LHCN-M2 (cell line): Measurements from ENCODE around the gene CLBA1. TPM values are rescaled to one million over a fixed set of nuclear protein-coding genes. Genes with fewer than 3 reads are reported as not detected.
A peak's percentile ranks its signal among the peaks of the same experiment; 100 is the strongest.

ENCODE experiments used
- DNase-seq: peaks from one replicate; pipeline ENCODE4 v3.0.0-alpha.2; 2012; ENCODE audit warnings: low read depth
- total RNA-seq: library from RNA; depleted of rRNA; stranded (reverse); fragments of >200 nt; gene quantifications from 2 replicates; pipeline ENCODE4 v1.2.3, GENCODE V29; 2014

Gene CLBA1
- total RNA-seq, 1 experiment from 2014 or later = 10.8 TPM

DNA sequence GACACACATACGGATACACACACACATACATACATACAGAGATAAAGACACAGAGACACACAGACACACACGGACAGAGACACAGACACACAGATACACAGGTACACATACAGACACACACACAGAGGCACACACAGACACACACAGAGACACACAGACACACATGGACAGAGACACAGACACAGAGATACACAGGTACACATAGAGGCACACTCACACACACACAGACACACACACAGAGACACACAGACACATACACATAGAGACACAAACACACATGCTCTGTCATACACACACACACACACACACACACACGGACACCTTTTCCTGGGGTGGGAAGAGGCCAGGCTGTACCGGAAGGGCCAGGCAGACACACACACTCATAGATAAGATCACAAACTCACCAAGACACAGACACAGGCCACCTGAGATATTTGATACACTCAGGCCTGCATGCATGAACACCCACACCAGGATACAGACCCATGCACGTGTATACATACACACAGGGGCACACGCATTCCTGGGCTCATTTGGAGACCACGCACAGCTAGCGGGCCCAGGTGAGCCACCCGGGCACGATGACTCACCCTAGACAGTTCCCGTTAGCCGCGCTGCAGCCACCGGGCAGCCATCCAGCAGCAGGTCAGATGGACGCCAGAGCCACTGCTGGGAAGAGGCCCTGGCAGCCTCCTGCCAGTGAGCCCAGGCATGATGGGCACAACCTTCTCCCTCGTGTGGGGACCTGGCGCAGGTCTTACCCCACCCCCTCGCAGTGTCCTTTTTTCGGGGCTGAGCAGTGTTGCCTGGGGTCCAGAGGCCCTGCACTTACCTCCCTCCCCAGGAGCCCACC is 5.6 kb upstream of the CLBA1 start:
- DNase-seq = no peak

DNA sequence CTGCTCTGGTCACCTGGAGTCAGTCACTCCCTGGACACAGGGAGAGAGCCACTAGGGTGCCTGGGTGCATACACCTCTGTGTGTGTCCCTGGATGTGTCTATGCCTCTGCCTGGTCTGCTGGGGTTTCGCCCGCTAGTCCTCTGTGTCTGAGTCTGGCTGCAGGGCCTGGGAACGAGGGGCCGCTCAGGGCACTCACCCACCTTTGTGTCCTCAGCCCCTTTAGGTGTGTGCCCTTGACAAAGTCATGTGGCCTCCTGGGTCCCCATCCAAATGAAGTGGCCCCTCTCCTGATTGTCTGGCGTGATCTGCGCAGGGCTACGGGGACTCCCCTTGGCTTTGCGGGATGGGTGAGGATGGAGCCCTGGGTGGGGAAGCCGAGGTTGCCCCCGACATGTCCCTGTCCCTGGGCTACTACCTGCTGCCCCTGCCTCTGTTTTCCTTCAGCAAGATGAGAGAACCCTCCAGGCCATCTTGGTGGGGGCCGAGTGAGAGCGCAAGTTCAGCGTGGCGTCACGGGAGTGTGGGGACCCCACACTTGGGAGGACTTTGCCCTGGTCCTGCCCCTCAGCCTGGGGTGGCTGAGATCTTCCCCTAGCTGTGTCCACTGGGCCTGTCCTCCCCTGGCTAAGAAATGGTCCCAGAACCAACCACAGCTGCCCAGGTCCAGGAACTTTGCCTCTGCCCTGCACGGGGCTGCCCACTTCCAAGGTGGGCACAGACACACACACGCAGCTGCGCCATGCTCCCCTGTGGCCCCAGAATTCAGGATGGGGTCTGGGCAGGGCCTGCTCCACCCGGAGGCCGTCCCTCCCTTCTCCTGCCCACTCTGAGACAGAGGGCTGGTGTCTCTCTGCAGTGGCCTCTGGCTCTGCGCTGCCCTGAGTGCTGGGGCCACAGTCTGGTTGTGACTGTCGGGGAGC is 4.7 kb upstream of the CLBA1 start:
- DNase-seq = no peak

DNA sequence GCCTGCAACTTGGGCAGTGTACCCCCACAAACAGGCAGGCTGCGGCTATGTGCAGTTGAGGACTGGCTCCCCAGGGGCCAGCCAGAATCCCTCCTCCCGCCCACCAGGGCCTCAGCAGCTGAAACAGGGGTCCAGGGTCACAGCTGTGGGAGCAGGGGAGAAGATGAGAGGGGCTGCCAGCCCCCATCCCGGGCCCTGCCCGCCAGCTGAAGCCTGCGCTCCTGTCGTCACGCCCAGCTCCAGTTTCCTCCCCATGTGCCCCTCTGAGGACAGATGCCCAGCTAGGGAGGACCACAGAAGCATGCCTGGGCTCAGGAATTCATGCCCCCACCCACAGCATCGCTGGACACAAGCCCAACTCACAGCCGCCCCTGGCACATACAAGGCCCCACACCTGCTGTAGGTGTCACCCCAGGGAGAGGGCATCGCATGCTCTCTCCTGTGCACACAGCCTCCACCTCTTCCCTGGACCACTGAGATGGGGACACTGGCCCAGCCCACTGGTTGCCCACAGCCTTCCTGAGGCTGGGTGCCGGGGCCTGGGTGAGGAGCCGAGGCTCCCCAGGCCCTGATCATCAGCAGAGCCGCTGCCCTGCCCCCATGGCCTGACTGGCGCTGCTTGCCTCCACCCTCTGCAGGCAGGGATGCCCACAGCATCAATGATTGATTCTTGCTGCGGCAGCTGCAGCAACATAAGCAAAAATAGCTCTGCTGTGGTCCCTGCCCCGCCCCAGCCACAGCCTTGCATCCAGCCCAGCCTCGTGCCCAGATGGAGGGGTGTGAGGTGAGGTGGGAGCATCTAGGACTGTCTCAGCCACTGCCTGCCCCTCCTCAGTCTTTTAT is 3.7 kb upstream of the CLBA1 start:
- DNase-seq = peak; percentile 66

DNA sequence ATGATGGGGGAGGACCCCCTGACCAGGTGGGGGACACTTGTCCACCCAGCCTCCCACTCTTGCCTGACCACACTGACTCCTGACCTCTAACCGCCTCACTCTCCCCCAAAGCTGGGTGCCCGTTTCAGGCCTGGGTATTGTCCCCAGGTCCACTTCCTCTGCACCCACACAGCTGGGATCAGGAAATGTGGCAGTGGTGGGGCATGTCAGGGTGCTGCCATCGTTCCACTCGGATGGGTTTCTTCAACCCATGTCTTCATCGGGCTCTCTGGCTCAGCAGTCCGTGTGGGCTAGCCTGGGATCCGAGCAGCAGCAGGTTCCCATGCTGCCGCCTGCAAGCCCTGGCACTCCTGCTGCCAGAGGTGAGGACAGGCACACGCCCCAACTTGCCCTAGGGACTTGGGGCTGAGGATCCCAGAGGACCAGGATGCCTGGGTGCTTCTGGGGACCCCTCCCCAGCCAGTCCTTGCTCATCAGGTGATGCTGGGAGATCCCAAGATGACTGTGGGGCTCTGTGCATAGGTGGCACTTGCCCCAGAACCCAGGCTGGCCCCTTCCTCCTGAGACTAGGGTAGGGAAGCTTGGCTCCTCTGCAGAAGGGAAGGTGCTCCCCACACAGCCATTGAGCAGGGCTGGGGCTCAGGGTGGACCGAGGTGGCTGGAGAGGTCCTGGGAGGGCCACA is 2.9 kb upstream of the CLBA1 start:
- DNase-seq = no peak

DNA sequence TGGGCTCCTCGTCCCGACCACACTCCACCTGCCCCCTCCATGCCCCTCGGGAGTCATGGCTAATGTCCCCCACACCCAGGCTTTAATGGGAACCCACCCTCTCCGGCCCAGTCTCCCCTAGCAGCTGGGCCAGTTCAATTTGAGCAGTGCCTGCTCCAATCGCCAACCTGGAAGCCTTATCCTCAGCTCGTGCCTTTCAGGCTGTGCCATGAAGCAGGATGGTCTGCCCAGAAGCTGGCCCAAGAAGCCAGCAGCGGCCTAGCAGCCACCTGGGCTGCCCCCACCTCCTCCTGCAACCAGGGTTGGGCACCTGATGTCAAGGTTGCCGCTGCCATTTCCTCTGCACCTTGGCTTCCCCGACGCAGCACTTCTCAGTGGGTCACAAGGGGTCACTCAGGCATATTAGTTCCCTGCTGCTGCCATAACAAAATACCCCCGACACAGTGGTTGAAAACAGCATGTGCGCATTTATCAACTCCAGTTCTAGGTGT is 2.3 kb upstream of the CLBA1 start:
- DNase-seq = no peak

DNA sequence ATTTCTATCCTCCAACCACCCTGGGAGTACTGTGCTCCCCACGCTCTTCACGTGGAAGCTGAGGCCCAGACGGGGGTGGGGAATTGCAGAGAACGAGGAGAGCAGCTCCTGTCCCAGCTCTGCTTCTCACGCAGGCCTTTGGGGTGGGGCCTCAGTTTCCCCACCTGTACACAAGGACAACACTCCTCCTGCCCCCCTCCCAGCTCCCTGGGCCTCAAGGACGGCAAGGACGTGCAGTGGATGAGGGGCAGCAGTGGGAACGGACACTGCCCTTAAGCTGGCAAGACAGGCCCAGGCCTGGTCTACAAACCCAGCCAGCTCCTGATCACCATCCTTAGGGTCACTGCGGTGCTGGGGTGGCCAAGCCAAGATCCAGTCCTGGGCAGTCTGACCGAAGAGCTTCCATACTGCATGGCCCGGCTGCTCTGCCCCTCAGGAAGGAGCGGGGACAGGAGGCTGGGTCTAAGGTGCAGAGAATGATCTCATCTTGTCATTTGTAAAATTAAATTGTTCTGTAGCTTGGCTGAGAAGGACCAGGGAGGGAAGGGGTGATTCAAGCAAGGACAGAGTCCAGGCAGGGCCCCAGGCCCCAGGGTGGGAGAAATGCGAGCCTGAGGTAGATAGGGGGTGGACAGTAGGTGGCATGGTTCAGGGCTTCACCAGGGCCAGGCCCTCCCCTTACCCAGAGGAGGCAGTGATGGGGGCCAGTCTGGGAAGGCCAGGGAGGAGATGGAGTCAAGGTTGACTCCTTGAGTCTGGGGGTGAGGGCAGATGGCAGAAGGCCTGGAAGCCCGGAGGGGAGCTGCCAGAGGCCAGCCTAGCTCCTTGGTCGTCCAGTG is 1.3 kb upstream of the CLBA1 start:
- no peak for DNase-seq

DNA sequence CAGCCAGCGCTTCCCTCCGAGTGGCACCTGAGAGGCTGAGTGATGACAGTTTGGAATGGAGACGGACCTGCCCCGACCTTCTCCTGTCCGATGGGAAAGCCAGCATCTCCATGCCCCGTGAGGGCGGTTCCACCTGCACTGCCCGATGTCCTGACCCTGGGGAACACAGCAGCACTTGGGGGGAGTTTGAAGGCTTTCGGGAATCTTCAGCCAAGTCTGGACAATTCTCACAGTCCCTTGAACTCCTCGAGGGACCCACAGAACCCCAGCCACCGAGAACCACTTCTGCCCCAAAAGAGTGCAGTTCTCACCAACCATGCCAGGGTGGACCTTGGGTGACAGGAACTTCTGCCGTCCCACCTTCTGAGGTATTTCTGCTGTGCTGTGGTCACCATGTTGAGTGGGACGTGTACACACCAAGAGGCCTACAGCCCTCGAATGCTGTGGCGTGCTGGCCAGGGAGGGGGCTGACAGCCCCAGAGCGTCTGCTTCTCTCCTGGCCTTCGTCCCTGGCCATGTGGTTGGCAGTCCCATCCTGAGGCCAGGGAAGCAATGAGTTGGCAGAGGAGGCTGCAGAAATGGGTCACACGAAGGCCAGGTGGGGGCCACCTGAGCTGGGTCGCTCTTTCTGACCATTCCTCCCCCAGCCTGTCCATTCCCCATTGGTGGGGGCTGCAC is 1.0 kb downstream of the CLBA1 start:
- no peak for DNase-seq

DNA sequence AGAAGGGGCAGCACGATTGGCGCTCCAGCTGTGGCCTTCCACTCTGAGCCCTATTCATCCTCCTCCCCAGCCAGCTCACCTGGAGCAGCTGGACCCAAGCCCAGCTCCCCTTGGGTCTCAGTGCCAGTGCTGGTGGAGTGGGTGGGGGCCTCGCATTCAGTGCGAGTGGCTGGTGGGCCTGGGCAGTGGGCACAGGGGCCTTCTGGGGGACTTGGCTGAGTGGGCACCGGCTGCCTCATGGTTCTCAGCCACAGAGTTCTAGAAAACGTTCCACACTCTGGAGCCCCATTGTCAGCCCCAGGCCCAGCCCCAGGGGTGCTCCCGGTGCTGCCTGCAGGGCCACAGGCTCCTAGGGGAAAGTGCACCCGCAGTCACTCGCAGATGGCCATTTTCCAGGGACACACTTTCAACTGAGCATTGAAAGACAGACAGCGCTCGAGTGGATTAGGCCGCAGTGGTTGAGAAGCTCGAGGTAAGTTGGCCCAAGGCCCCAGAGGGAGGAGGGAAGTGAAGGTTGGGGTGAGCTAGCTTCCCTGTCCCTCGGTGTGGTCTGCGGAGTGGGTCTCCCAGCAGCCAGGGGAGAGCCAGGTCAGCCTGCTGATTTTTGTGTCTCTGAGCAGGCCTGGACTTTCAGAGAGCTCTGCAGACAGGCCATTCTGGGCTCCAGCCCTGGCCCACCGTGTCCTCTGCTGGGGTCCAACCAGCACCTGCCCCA is 3.8 kb downstream of the CLBA1 start:
- no peak for DNase-seq

DNA sequence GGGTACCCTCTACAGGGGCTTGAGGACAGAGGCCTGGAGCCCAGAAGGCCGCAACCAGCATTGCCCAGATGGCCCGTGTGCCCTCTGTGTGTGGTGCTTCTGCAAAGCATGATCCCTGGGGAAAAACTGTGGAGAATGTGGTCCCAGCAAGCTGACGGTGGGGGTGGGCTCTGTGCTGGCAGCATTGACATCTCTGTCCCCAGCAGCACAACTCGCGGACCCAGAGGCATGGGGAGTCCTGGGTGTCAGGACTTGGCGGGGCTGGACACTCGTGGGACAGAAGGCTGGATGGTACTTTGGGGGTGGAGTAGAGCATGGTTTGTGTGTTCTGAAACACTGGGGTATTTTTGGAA is 4.3 kb downstream of the CLBA1 start:
- DNase-seq = no peak

DNA sequence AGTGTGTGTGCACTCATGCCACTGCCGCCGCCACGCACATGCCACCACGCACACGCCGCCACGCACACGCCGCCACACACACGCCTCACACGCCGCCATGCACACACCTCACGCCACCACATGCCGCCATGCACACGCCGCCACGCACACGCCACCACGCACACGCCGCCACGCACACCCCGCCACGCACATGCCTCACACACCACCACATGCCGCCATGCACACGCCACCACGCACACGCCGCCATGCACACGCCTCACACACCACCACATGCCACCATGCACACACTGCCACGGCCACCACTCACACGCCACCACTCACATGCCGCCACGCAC is 6.3 kb downstream of the CLBA1 start:
- DNase-seq = no peak

DNA sequence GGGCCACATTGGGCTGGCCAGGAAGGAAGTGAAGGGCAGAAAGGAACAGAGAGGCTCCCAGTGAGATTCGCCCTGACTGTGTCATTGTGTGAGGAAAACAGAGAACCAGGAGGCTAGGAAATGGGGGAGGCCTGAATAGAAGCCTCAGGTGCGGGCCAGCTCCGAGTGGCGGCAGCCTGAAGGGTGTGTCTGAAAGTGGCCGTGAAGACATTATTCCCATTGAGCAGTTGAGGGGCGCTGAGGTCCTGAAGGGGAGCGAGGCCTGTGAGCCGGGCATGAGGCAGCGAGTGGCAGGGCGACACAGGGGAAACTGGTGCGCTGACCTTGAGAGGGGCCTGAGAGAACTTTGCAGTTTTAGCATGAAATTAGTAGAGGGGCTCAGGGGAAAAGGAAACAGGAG is 6.9 kb downstream of the CLBA1 start:
- DNase-seq = no peak

DNA sequence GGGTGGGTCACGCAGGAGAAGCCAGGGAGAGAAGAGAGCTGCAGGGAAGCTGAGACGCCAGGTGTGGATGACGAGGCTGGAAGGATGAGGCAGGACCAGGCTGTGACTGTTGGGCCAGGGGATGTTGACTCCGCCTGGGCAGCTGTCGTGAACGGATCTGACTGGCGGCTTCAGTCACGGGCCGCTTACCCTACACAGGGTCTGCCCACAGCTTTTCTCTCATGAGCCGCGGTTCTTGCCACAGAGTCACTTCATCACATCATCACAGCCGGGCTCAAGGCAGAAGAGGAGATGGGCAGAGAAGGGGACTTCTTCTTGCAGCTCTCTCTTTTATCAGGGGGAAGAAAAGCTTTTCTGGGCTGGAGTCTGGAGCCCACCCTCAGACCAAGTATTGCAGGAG is 7.7 kb downstream of the CLBA1 start:
- no peak for DNase-seq

DNA sequence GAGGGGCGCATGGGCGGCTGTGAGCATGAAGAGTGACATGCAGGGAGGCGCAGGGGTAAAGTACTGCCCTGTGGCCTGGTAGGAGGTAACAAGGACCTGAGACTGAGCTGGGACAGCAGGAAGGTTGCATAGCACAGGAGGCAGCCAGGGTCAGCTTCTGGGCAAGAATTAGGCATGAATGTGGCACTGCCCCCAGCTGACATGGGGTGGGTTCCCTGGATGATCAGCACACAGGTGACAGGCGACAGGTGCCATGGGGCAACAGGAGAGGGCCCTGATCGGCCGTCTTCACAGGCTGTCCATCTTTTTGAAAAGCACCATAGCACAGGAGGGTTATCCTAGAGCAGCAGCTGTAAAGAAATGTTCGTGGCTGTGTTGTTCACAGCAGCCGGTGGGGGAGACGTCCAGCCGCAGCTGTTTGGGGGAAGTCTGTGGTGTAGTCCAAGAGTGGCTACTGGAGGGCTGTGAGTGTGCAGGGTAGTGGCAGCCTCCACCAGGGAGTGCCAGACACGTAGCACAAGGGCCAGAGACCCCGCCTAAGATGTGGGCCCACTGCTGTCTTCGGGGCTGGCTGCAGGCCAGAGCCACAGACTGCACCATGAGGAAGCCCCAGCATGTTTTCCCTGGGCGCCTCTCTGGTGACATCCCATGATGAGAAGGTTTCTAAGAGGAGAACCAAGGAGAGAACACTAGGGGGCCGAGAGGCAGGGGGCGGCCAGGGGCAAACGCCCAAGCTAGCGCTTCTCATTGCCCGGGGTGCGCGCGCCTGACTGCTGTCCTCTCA is 8.4 kb downstream of the CLBA1 start:
- DNase-seq = peak; percentile 85

DNA sequence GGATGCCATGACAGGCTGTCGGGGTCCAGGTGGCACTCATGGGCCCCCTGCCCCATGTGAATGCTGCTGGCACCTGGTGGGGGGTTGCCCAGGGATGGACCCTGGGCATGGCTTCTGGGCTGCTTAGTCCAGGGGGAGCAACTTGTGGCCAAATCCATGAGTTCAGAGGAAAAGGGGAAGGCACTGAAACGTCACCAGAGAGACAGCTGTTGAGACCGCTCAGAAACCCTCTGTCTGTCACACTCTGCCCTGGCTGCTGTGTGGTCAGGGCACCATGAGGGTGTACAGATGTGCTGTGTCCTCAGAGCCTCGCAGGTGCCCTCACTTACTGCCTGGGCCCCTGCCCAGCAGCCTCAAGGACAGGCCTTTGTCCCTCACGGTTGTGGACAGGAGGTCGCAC is 9.4 kb downstream of the CLBA1 start:
- peak; percentile 73 for DNase-seq

DNA sequence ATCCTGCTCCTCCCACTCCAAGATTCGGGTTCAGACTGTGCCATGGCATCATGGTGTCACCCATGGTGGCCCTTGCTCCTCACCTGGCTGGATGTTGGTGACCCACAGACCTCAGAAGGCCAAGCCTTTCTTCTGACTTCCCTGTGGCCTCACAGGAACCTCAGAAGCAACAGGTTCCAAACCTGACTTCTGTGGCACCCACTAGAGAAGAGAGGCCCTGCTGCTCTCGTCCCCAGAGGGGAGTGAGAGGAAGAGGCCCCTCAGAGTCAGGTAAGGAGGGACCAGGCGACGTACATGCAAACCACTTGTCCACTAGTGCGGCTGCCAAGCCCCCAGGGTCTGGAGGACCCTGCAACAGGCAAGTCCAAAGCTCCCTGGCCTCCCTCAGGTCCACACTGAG is 10.4 kb downstream of the CLBA1 start:
- no peak for DNase-seq

DNA sequence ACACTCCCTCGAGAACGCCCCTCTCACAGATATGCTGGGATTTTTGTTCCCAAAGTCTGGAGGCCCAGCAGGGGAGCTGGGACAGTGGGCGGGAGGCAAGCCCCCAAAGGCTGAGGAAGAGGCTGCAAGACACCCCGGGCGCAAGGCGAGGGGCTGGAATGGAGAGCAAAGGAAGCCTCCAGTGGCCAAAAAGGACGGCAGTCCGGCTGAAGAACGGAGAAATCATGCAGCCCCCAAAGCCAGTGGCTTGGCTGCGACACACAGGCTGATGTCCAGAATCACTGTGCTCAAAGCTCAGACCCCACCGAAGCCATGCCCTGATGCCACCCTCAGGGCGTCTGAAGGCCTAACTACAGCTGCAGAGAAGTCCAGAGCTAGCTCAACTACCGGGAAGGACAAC is 10.9 kb downstream of the CLBA1 start:
- DNase-seq = no peak

DNA sequence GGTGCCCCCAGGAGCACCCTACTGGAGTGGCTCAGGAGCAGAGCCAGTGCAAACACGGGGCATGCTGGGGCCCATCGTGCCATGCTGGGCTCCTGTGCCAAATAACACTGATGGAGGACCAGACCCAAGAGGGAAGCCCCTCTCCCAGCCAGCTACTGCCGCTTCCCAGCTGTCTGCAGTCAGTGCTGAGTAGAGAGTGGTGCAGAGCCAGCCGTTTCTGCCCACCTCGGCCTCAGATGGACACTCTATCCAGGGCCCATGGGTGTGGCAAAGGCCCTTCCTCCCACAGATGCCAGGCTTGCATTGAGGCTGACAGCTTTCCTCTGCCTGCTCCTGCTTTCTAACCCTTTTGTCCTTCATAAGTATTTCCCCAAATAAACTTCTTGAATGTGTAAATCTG is 13.2 kb downstream of the CLBA1 start:
- DNase-seq = no peak

DNA sequence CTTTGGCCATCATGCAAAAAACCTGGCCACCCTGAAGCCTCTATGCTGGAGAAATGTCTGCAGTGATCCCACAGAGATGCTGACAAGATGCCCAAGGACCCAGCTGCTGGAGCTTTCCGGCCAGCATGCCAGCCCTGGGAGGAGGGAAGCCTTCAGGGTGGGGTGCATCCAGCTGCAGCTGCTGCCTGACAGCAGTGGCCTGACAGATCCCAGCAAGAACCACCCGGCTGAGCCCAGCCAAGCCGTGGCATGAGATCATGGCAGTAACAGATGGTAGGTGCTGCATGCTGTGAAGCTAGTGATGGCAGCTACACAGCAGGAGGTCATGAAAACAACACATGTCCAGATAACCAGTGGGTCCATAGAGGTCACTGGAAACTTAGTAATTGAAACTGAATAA is 13.8 kb downstream of the CLBA1 start:
- DNase-seq = peak; percentile 68
